GM13977 (cell line): ENCODE data around the gene FAM168B.

Source experiments
- DNase-seq: peaks from one replicate; pipeline ENCODE4 v3.0.0; 2012; ENCODE audit warnings: low spot score
- in situ Hi-C: fragments of 300-500 bp; cut with MboI; formaldehyde crosslinking; loops from one replicate; pipeline ENCODE4 v1.12.0; 2022; ENCODE audit warnings: low sequenced_read_pairs, low pct_unique_long_range_greater_than_20kb, mixed read lengths, inconsistent platforms; ENCODE audit not compliant: unreplicated experiment
- TF ChIP-seq, protein P1 (sequence below): IDR thresholded peaks from 2 replicates; pipeline ENCODE4 v1.5.1; 2012; ENCODE audit warnings: mild to moderate bottlenecking, control low read depth; ENCODE audit not compliant: insufficient read depth; ENCODE audit errors: extremely low read depth, missing control alignments

FAM168B gene

GRCh38 chr2:131044075-131044756, 49.0 kb downstream of the FAM168B start:
- in situ Hi-C loops: no loop called here
- no peak for DNase-seq
- TF ChIP-seq, protein P1, sequence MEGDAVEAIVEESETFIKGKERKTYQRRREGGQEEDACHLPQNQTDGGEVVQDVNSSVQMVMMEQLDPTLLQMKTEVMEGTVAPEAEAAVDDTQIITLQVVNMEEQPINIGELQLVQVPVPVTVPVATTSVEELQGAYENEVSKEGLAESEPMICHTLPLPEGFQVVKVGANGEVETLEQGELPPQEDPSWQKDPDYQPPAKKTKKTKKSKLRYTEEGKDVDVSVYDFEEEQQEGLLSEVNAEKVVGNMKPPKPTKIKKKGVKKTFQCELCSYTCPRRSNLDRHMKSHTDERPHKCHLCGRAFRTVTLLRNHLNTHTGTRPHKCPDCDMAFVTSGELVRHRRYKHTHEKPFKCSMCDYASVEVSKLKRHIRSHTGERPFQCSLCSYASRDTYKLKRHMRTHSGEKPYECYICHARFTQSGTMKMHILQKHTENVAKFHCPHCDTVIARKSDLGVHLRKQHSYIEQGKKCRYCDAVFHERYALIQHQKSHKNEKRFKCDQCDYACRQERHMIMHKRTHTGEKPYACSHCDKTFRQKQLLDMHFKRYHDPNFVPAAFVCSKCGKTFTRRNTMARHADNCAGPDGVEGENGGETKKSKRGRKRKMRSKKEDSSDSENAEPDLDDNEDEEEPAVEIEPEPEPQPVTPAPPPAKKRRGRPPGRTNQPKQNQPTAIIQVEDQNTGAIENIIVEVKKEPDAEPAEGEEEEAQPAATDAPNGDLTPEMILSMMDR: no peak

DNA sequence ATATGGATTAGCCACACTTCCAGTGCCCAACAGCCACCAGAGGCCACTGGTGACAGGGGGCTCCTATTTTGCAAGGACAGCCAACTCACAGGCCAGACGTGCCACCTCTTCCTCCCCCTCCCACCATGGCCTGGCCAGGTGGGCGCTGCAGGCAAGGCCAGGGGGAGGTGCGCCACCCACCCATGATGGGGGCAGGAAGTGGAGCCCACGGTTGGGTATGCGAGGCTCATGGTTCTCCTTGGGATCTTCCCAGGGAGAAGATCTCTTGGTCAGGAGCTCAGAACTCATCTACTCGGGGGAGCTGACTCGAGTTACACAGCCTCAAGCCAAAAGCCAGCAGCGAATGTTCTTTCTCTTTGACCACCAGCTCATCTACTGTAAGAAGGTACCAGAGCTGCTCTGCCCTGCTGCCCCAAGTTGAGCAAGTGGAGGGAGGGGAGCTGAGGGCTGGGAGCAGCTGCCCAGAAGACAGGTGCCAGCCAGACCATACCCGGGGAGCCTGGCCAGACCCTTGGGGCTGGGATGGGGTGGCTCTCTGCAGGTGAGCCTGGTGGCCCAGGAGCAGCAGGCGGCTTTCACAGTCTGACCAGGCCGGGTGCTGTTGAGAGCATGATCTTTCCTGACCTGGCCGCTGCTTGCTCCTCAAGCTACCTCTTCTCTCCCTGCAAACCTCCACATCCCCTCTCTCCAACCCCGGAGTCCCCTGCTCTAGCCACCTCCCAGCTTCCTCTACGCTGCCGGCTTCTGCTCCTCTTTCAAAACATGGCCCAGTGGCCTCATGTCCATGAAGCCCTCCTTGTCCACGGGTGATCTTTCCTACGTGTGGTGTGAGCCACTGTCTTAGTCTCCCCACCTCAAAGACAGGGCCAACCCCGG, 49.8 kb downstream of the FAM168B start:
- in situ Hi-C loops: no loop called here
- TF ChIP-seq, protein P1: no peak
- DNase-seq: no peak

DNA sequence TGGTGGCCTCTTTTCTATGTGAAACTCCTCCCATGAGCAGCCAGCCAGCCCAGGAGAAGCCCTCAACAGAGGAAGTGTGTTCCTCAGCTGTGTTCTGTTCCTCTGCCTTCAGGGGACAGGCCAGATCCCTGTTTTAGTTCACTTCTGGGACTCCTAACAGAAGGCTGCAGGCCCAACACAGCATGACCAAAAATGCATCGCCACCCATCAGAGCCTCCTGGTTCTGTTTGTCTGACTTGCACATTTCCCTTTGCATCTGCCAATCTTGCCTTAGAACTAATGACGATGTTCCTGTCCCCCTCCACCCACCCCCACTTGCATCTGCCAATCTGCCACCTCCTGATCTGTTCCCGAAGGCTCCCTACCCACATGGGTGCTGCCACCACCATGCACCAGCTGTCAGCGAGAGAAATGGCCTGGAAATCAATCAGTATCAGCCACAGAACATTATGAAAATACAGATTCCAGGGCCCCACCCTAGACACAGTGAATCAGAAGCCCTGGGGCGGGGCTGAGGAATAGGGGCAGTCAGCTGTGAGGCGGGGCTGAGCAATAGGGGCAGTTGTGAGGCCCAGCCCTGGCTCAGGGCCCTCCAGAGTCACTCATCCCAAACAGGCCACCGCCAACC, 51.0 kb downstream of the FAM168B start:
- in situ Hi-C loops: no loop called here
- TF ChIP-seq, protein P1: no peak
- no peak for DNase-seq

DNA sequence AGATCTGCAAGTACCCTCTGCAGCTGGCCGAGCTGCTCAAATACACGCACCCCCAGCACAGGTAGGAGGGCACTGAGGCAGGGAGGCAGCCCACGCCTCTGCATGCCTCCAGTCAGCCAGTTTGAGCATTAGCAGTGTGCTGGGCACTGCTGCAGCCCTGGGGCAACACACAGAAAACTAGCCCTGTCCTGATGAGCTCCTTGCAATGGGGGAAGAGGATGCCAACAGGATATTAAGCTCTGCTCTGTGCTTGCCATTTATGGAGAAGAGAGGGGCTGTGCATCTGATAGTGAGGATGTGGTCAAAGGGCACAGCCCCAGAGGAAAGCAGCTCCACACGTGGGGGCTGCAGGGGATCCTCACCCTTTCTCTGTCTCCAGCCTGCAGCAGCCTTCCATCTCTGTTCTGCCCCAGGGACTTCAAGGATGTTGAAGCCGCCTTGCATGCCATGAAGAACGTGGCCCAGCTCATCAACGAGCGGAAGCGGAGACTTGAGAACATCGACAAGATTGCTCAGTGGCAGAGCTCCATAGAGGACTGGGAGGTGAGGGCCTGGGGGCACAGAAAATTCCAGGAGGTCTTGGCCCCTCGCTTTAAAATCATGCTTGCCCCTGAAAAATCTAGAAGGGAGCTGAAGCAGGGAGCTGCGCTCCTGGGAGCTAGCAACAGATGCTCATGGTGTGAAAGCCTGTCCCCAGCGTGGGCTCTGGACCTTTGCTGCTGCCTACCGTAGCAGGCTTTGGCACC, 51.7 kb downstream of the FAM168B start:
- no peak for DNase-seq

GRCh38 chr2:131040661-131041401, 52.4 kb downstream of the FAM168B start:
- in situ Hi-C loops: no loop called here
- TF ChIP-seq, protein P1: no peak
- DNase-seq: no peak

More for the DNA sequence above, 51.7 kb downstream of the FAM168B start:
- in situ Hi-C loops: no loop called here
- TF ChIP-seq, protein P1: no peak
